ENCODE results near the gene AIMP1. TPM values are rescaled to one million over a fixed set of nuclear protein-coding genes. Genes with fewer than 3 reads are reported as not detected.
A peak's percentile ranks its signal among the peaks of the same experiment; 100 is the strongest.

Gene AIMP1
- 10 to 100 TPM; 50.1 to 62.4 (median 57.8) TPM for polyA plus RNA-seq (ENCODE audit: insufficient read depth in 1 of 5, insufficient read length in 5 of 5, low replicate concordance in 1 of 5)
- long read RNA-seq, donor 1, transcript AIMP1-202 (7 exons, 2,586 nt): major isoform, 6 of 48 reads
- long read RNA-seq, donor 1, partial matches to known transcripts: 42 of 48 reads
- long read RNA-seq, donor 1, other reads (novel, unspliced or antisense): 0 of 48 reads
- long read RNA-seq, donor 2, transcript AIMP1-202 (7 exons, 2,586 nt): major isoform, 10 of 17 reads
- long read RNA-seq, donor 2, partial matches to known transcripts: 7 of 17 reads
- long read RNA-seq, donor 2, other reads (novel, unspliced or antisense): 0 of 17 reads
- long read RNA-seq, donor 3, transcript AIMP1-202 (7 exons, 2,586 nt): major isoform, 10 of 37 reads
- long read RNA-seq, donor 3, partial matches to known transcripts: 27 of 37 reads
- long read RNA-seq, donor 3, other reads (novel, unspliced or antisense): 0 of 37 reads
- long read RNA-seq, donor 4, transcript AIMP1-202 (7 exons, 2,586 nt): major isoform, 9 of 31 reads
- long read RNA-seq, donor 4, partial matches to known transcripts: 22 of 31 reads
- long read RNA-seq, donor 4, other reads (novel, unspliced or antisense): 0 of 31 reads
- long read RNA-seq, donor 5, transcript AIMP1-202 (7 exons, 2,586 nt): major isoform, 19 of 60 reads
- long read RNA-seq, donor 5, partial matches to known transcripts: 41 of 60 reads
- long read RNA-seq, donor 5, other reads (novel, unspliced or antisense): 0 of 60 reads
- long read RNA-seq, donor 6, transcript AIMP1-202 (7 exons, 2,586 nt): major isoform, 19 of 55 reads
- long read RNA-seq, donor 6, partial matches to known transcripts: 35 of 55 reads
- long read RNA-seq, donor 6, other reads (novel, unspliced or antisense): 0 of 55 reads
- long read RNA-seq, donor 7, transcript AIMP1-202 (7 exons, 2,586 nt): major isoform, 8 of 8 reads
- long read RNA-seq, donor 7, partial matches to known transcripts: 0 of 8 reads
- long read RNA-seq, donor 7, other reads (novel, unspliced or antisense): 0 of 8 reads
- long read RNA-seq, donor 8, transcript AIMP1-202 (7 exons, 2,586 nt): major isoform, 6 of 6 reads
- long read RNA-seq, donor 8, partial matches to known transcripts: 0 of 6 reads
- long read RNA-seq, donor 8, other reads (novel, unspliced or antisense): 0 of 6 reads

GRCh38 chr4:106315968-106316772 is at the start of gene AIMP1, which contains the start of gene TBCK:
AIMP1 (plus strand) TSS chr4:106316550; CDS start chr4:106325010, 8,460 bp downstream.
TBCK (minus strand) TSS chr4:106316209; CDS start chr4:106308960, 7,249 bp downstream.
- DNase-seq: peak; percentile 94 to 97

- DNase-seq: no peak
Measured at GRCh38 chr4:106268786-106269185, 47.6 kb upstream of the AIMP1 start.

- DNase-seq: no peak
Measured at GRCh38 chr4:106269711-106270110, 46.6 kb upstream of the AIMP1 start.

GRCh38 chr4:106270736-106271135 is 45.6 kb upstream of the AIMP1 start:
- DNase-seq: no peak

- peak; percentile 67 to 73 for DNase-seq
Measured at GRCh38 chr4:106273831-106274230, 42.5 kb upstream of the AIMP1 start.

- DNase-seq: no peak
Measured at GRCh38 chr4:106277140-106277675, 39.1 kb upstream of the AIMP1 start.

GRCh38 chr4:106284227-106284626 is 32.1 kb upstream of the AIMP1 start:
- DNase-seq: no peak

GRCh38 chr4:106286611-106287010 is 29.7 kb upstream of the AIMP1 start:
- DNase-seq: no peak

GRCh38 chr4:106287353-106287969 is 28.9 kb upstream of the AIMP1 start:
- no peak for DNase-seq

- no peak for DNase-seq
Measured at GRCh38 chr4:106289737-106290136, 26.6 kb upstream of the AIMP1 start.

GRCh38 chr4:106291678-106292077 is 24.7 kb upstream of the AIMP1 start:
- DNase-seq: no peak

GRCh38 chr4:106294062-106294461 is 22.3 kb upstream of the AIMP1 start:
- DNase-seq: no peak

- no peak for DNase-seq
Measured at GRCh38 chr4:106297245-106298035, 18.9 kb upstream of the AIMP1 start.

- no peak for DNase-seq
Measured at GRCh38 chr4:106299977-106300376, 16.4 kb upstream of the AIMP1 start.

- DNase-seq: no peak
Measured at GRCh38 chr4:106301393-106302061, 14.8 kb upstream of the AIMP1 start.

- DNase-seq: no peak
Measured at GRCh38 chr4:106302062-106302438, 14.3 kb upstream of the AIMP1 start.

GRCh38 chr4:106303548-106304281 is 12.6 kb upstream of the AIMP1 start:
- DNase-seq: no peak

- DNase-seq: no peak
Measured at GRCh38 chr4:106304632-106305031, 11.7 kb upstream of the AIMP1 start.
